ENCODE data around the gene TNFRSF1A. TPM values are rescaled to one million over a fixed set of nuclear protein-coding genes. Genes with fewer than 3 reads are reported as not detected.

Gene TNFRSF1A
- total RNA-seq, 1 experiment from 2014 or later: 108 TPM

DNA sequence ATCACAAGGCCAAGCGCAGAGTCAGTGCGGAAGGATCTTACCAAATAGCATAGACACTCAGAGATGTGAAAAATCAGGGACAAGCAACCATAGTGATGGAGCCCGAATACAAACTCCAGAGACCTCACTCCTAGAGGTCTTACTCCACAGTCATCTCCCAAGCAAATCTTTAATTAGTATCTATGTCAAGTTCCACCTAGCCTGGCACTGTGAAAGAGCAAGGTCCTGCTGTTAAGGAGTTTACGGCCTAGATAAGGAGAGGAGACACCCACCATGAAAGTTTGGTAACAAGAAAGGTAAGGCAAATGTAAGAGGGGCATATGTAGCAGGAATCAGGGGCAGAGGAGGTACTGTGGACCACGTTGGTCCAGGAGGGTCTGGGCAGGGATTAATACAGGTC lies 38.8 kb downstream of the TNFRSF1A start:
- in situ Hi-C loops (cut with HindIII; ENCODE audit: low pct_unique_long_range_greater_than_20kb, low sequenced_read_pairs): no loop called here
- ATAC-seq (no peak), DNase-seq (ENCODE audit: low read depth, low spot score) (no peak)
- Histone ChIP-seq H3K36me3 (ENCODE audit: control insufficient read depth, insufficient read depth, low read length) (no peaks in the 10 kb centered on the region), H3K27ac (ENCODE audit: low read length) (no peak overlapping the region), H3K9me3 (ENCODE audit: control insufficient read depth, insufficient read depth, low read depth, low read length) (no peaks in the 10 kb centered on the region), H3K4me1 (ENCODE audit: control insufficient read depth, insufficient read depth, low read length) (no peaks in the 10 kb centered on the region), H3K4me3 (ENCODE audit: low read depth in 2 of 2, low read length in 2 of 2) (no peak overlapping the region), H3K27me3 (ENCODE audit: control insufficient read depth, insufficient read depth, low read length) (no peaks in the 10 kb centered on the region)
- no TSS peak for BruUV-seq (replicated peaks)
- TF ChIP-seq, protein P1, sequence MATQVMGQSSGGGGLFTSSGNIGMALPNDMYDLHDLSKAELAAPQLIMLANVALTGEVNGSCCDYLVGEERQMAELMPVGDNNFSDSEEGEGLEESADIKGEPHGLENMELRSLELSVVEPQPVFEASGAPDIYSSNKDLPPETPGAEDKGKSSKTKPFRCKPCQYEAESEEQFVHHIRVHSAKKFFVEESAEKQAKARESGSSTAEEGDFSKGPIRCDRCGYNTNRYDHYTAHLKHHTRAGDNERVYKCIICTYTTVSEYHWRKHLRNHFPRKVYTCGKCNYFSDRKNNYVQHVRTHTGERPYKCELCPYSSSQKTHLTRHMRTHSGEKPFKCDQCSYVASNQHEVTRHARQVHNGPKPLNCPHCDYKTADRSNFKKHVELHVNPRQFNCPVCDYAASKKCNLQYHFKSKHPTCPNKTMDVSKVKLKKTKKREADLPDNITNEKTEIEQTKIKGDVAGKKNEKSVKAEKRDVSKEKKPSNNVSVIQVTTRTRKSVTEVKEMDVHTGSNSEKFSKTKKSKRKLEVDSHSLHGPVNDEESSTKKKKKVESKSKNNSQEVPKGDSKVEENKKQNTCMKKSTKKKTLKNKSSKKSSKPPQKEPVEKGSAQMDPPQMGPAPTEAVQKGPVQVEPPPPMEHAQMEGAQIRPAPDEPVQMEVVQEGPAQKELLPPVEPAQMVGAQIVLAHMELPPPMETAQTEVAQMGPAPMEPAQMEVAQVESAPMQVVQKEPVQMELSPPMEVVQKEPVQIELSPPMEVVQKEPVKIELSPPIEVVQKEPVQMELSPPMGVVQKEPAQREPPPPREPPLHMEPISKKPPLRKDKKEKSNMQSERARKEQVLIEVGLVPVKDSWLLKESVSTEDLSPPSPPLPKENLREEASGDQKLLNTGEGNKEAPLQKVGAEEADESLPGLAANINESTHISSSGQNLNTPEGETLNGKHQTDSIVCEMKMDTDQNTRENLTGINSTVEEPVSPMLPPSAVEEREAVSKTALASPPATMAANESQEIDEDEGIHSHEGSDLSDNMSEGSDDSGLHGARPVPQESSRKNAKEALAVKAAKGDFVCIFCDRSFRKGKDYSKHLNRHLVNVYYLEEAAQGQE (IDR thresholded peaks at IDR 0.05; ENCODE audit: insufficient read depth in 1 of 2, low read depth in 2 of 2, low read length in 1 of 2): no peak
- TF ChIP-seq CTCF (IDR thresholded peaks at IDR 0.05) (no peak), SIN3A (IDR thresholded peaks at IDR 0.05; ENCODE audit: borderline replicate concordance, insufficient read depth, low read depth, low read length) (no peak), TCF7L2 (IDR thresholded peaks at IDR 0.05; ENCODE audit: low read depth, low read length) (no peak), POLR2AphosphoS5 (IDR thresholded peaks at IDR 0.05; ENCODE audit: low read depth, low read length) (no peak)
- ChIA-PET CTCF (interaction anchor here (0.6 kb wide), 1 partner anchor 161 kb away, joined by 6 read pairs; no protein-coding TSS in a partner anchor), POLR2A (no interaction called here)
- intact Hi-C loops (cut with micrococcal nuclease; ENCODE audit: unreplicated experiment): no loop called here

DNA sequence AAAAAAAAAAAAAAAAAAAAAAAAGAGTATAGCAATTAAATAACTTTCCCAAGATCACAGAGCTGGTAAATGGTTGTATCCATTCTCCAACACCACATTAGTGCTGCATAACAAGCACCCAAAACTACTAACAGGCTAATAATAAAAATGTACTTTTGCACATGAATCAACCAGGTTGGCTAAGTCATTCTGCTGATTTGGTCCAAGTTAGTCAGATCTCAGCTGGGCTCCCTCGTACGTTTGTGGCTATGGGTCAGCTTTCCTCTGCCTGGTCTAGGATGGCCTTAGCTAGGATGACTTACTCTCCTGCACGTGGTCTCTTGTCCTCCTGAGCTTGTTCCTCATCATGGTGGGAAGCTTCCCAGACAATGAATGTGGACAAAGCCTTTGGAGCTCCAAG lies 39.3 kb downstream of the TNFRSF1A start:
- in situ Hi-C loops (cut with HindIII; ENCODE audit: low pct_unique_long_range_greater_than_20kb, low sequenced_read_pairs) (no loop called here), intact Hi-C loops (cut with micrococcal nuclease; ENCODE audit: unreplicated experiment) (no loop called here)
- ChIA-PET POLR2A (no interaction called here), CTCF (interaction anchor here (0.6 kb wide), 1 partner anchor 161 kb away, joined by 6 read pairs; no protein-coding TSS in a partner anchor)
- no peak overlapping the region for H3K27ac ChIP-seq (ENCODE audit: low read length)
- no peak for DNase-seq (ENCODE audit: low read depth, low spot score)
- no TSS peak for BruUV-seq (replicated peaks)
- H3K36me3 ChIP-seq (ENCODE audit: control insufficient read depth, insufficient read depth, low read length): no peaks in the 10 kb centered on the region
- no peak for TF ChIP-seq POLR2AphosphoS5 (IDR thresholded peaks at IDR 0.05; ENCODE audit: low read depth, low read length)
- TF ChIP-seq SIN3A (IDR thresholded peaks at IDR 0.05; ENCODE audit: borderline replicate concordance, insufficient read depth, low read depth, low read length): no peak
- TF ChIP-seq TCF7L2 (IDR thresholded peaks at IDR 0.05; ENCODE audit: low read depth, low read length): no peak
- TF ChIP-seq, protein P1 (IDR thresholded peaks at IDR 0.05; ENCODE audit: insufficient read depth in 1 of 2, low read depth in 2 of 2, low read length in 1 of 2): no peak
- no peak for TF ChIP-seq CTCF (IDR thresholded peaks at IDR 0.05)
- H3K4me1 ChIP-seq (ENCODE audit: control insufficient read depth, insufficient read depth, low read length): no peaks in the 10 kb centered on the region
- no peaks in the 10 kb centered on the region for H3K27me3 ChIP-seq (ENCODE audit: control insufficient read depth, insufficient read depth, low read length)
- no peak for ATAC-seq
- H3K9me3 ChIP-seq (ENCODE audit: control insufficient read depth, insufficient read depth, low read depth, low read length): no peaks in the 10 kb centered on the region
- H3K4me3 ChIP-seq (ENCODE audit: low read depth in 2 of 2, low read length in 2 of 2): no peak overlapping the region
